Central memory CD8-positive, alpha-beta T cell (primary cell): ENCODE measurements around the gene TMEM100.

Experiments
- ATAC-seq: fragments of 150-1000 bp; cut with Tn5 transposase; replicated peaks from 2 replicates; pipeline ENCODE4 v1.10.0; 2022; ENCODE audit warnings: mild to moderate bottlenecking, moderate FRiP score, moderate number of reproducible peaks; ENCODE audit not compliant: poor library complexity, severe bottlenecking; ENCODE audit errors: extremely low read depth
- DNase-seq, 2 donors: peaks; one replicate each; pipeline ENCODE4 v3.0.0; 2021; ENCODE audit warnings: low spot score in 2 of 2
- H3K27ac Mint-ChIP-seq: one replicate; pipeline ENCODE4 v1.8.0; 2022; ENCODE audit warnings: low read depth, mild to moderate bottlenecking, moderate library complexity, mixed read lengths
- H3K27me3 Mint-ChIP-seq: one replicate; pipeline ENCODE4 v1.8.0; 2022; ENCODE audit warnings: mixed read lengths
- H3K36me3 Mint-ChIP-seq: one replicate; pipeline ENCODE4 v1.8.0; 2022; ENCODE audit warnings: mild to moderate bottlenecking, moderate library complexity, mixed read lengths; ENCODE audit not compliant: insufficient read depth
- H3K4me1 Mint-ChIP-seq: one replicate; pipeline ENCODE4 v1.8.0; 2022; ENCODE audit warnings: mixed read lengths
- H3K4me3 Mint-ChIP-seq: one replicate; pipeline ENCODE4 v1.8.0; 2022; ENCODE audit warnings: mild to moderate bottlenecking, moderate library complexity, mixed read lengths
- H3K9me3 Mint-ChIP-seq: one replicate; pipeline ENCODE4 v1.8.0; 2022; ENCODE audit warnings: mixed read lengths

Gene TMEM100

GRCh38 chr17:55756689-55757088, 34.0 kb upstream of the TMEM100 start:
- no peaks in the 10 kb centered on the region for H3K36me3 Mint-ChIP-seq
- no peaks in the 10 kb centered on the region for H3K27me3 Mint-ChIP-seq
- H3K4me1 Mint-ChIP-seq: peaks cover 9% of the 10 kb centered on the region
- ATAC-seq: no peak
- no peaks in the 10 kb centered on the region for H3K9me3 Mint-ChIP-seq
- no peak for DNase-seq
- H3K4me3 Mint-ChIP-seq: no peak overlapping the region
- no peak overlapping the region for H3K27ac Mint-ChIP-seq

- peak overlapping the region; percentile 4 for H3K27ac Mint-ChIP-seq
Observed at GRCh38 chr17:55751720-55752250, 29.1 kb upstream of the TMEM100 start.

GRCh38 chr17:55750750-55751657, 28.3 kb upstream of the TMEM100 start, which contains the start of gene PCTP:
Gene PCTP (plus strand): TSS chr17:55751051. CDS start chr17:55751104, 53 bp downstream.
- H3K27ac Mint-ChIP-seq: peak within 1 kb of the TSS; percentile 4
- peaks cover 22% of the 10 kb centered on the region for H3K4me1 Mint-ChIP-seq
- DNase-seq (peak; percentile 61 to 67), ATAC-seq (peak; percentile 90)
- no peaks in the 10 kb centered on the region for H3K9me3 Mint-ChIP-seq
- peak within 1 kb of the TSS; percentile 73 for H3K4me3 Mint-ChIP-seq
- H3K36me3 Mint-ChIP-seq: no peaks in the 10 kb centered on the region
- peaks cover 31% of the 10 kb centered on the region for H3K27me3 Mint-ChIP-seq

More at GRCh38 chr17:55751720-55752250, 29.1 kb upstream of the TMEM100 start:
- Mint-ChIP-seq H3K27me3 (peaks cover 23% of the 10 kb centered on the region), H3K4me1 (peaks cover 22% of the 10 kb centered on the region), H3K4me3 (peak overlapping the region; percentile 73), H3K36me3 (no peaks in the 10 kb centered on the region), H3K9me3 (no peaks in the 10 kb centered on the region)
- ATAC-seq (no peak), DNase-seq (no peak)

GRCh38 chr17:55749985-55750384, 27.3 kb upstream of the TMEM100 start:
- Mint-ChIP-seq H3K27ac (no peak overlapping the region), H3K36me3 (no peaks in the 10 kb centered on the region), H3K9me3 (no peaks in the 10 kb centered on the region), H3K4me3 (peak overlapping the region; percentile 73), H3K27me3 (peaks cover 41% of the 10 kb centered on the region), H3K4me1 (peaks cover 22% of the 10 kb centered on the region)
- ATAC-seq (no peak), DNase-seq (no peak)

GRCh38 chr17:55748841-55749240, 26.2 kb upstream of the TMEM100 start:
- ATAC-seq (no peak), DNase-seq (no peak)
- Mint-ChIP-seq H3K4me1 (peaks cover 22% of the 10 kb centered on the region), H3K27me3 (peaks cover 43% of the 10 kb centered on the region), H3K9me3 (no peaks in the 10 kb centered on the region), H3K27ac (no peak overlapping the region), H3K4me3 (no peak overlapping the region), H3K36me3 (no peaks in the 10 kb centered on the region)

- no peaks in the 10 kb centered on the region for H3K9me3 Mint-ChIP-seq
- H3K36me3 Mint-ChIP-seq: no peaks in the 10 kb centered on the region
- DNase-seq (no peak), ATAC-seq (no peak)
- peaks cover 43% of the 10 kb centered on the region for H3K27me3 Mint-ChIP-seq
- no peak overlapping the region for H3K4me3 Mint-ChIP-seq
- no peak overlapping the region for H3K27ac Mint-ChIP-seq
- peaks cover 17% of the 10 kb centered on the region for H3K4me1 Mint-ChIP-seq
Observed at GRCh38 chr17:55747209-55747608, 24.5 kb upstream of the TMEM100 start.

- no peak for ATAC-seq
- H3K36me3 Mint-ChIP-seq: no peaks in the 10 kb centered on the region
- peaks cover 43% of the 10 kb centered on the region for H3K27me3 Mint-ChIP-seq
- no peak overlapping the region for H3K4me3 Mint-ChIP-seq
- H3K4me1 Mint-ChIP-seq: peaks cover 11% of the 10 kb centered on the region
- no peak for DNase-seq
- no peak overlapping the region for H3K27ac Mint-ChIP-seq
- H3K9me3 Mint-ChIP-seq: no peaks in the 10 kb centered on the region
Observed at GRCh38 chr17:55746466-55746865, 23.8 kb upstream of the TMEM100 start.

- Mint-ChIP-seq H3K36me3 (no peaks in the 10 kb centered on the region), H3K4me3 (no peak overlapping the region), H3K27me3 (peaks cover 43% of the 10 kb centered on the region), H3K4me1 (no peaks in the 10 kb centered on the region), H3K27ac (no peak overlapping the region), H3K9me3 (no peaks in the 10 kb centered on the region)
- no peak for DNase-seq
- ATAC-seq: no peak
Observed at GRCh38 chr17:55745258-55745657, 22.6 kb upstream of the TMEM100 start.

GRCh38 chr17:55743103-55743679, 20.5 kb upstream of the TMEM100 start:
- Mint-ChIP-seq H3K9me3 (no peaks in the 10 kb centered on the region), H3K4me3 (no peak overlapping the region), H3K36me3 (no peaks in the 10 kb centered on the region), H3K27me3 (peaks cover 34% of the 10 kb centered on the region), H3K27ac (no peak overlapping the region), H3K4me1 (no peaks in the 10 kb centered on the region)
- ATAC-seq: no peak
- DNase-seq: no peak

- H3K9me3 Mint-ChIP-seq: no peaks in the 10 kb centered on the region
- H3K27me3 Mint-ChIP-seq: peaks cover 26% of the 10 kb centered on the region
- H3K36me3 Mint-ChIP-seq: no peaks in the 10 kb centered on the region
- H3K4me1 Mint-ChIP-seq: no peaks in the 10 kb centered on the region
- no peak overlapping the region for H3K27ac Mint-ChIP-seq
- DNase-seq: no peak
- no peak for ATAC-seq
- no peak overlapping the region for H3K4me3 Mint-ChIP-seq
Observed at GRCh38 chr17:55742272-55743102, 19.8 kb upstream of the TMEM100 start.

- DNase-seq (no peak), ATAC-seq (no peak)
- no peaks in the 10 kb centered on the region for H3K36me3 Mint-ChIP-seq
- H3K27ac Mint-ChIP-seq: no peak overlapping the region
- H3K4me3 Mint-ChIP-seq: no peak overlapping the region
- H3K9me3 Mint-ChIP-seq: no peaks in the 10 kb centered on the region
- peaks cover 19% of the 10 kb centered on the region for H3K27me3 Mint-ChIP-seq
- no peaks in the 10 kb centered on the region for H3K4me1 Mint-ChIP-seq
Observed at GRCh38 chr17:55741356-55741700, 18.7 kb upstream of the TMEM100 start.
